GM12878 (cell line): ENCODE results near the gene CYSTM1. TPM values are rescaled to one million over a fixed set of nuclear protein-coding genes. Genes with fewer than 3 reads are reported as not detected.

Experiments
- ATAC-seq: fragments of 200-7000 bp; cut with Tn5 transposase; 3 replicates; pipeline ENCODE4 v1.9.1; 2020; ENCODE audit warnings: mild to moderate bottlenecking, moderate library complexity
- BruUV-seq: library from RNA; stranded (reverse); fragments of 400-500 nt; replicated peaks from 2 replicates; lab custom pipeline; 2021; lab: Mats Ljungman, UMichigan
- CTCF ChIA-PET: fragments of 300-600 bp; sonication (Branson Sonifier 250); formaldehyde crosslinking; extraction: SDS; loops from one replicate; lab custom pipeline; 2021; ENCODE audit warnings: inconsistent platforms; lab: Yijun Ruan, JAX
- POLR2A ChIA-PET: fragments of 350-600 bp; formaldehyde crosslinking; extraction: SDS; loops from one replicate; lab custom pipeline; 2021; ENCODE audit warnings: inconsistent platforms; lab: Charles Lee
- RAD21 ChIA-PET: fragments of 300-600 bp; sonication (Branson Sonifier 250); formaldehyde crosslinking; loops from one replicate; lab custom pipeline; 2023; ENCODE audit warnings: antibody characterized with exemption; ENCODE audit not compliant: unreplicated experiment; lab: Charles Lee
- SMC1A ChIA-PET: fragments of 300-600 bp; sonication (Branson Sonifier 250); formaldehyde crosslinking; loops from one replicate; lab custom pipeline; 2023; ENCODE audit not compliant: unreplicated experiment, uncharacterized antibody; lab: Charles Lee
- DNase-seq: peaks from one replicate; pipeline ENCODE4 v3.0.0-alpha.2; 2011; ENCODE audit warnings: low read depth, low spot score
- FAIRE-seq: peaks from 3 replicates; lab custom pipeline; 2011; peaks lifted over from hg19 to GRCh38; lab: Jason Lieb, UNC
- H2AFZ ChIP-seq: 2 replicates; pipeline ENCODE4 v1.6.0; 2011; ENCODE audit warnings: low read depth, low read length, control low read depth; ENCODE audit not compliant: control insufficient read depth
- H3K27ac ChIP-seq: 2 replicates; pipeline ENCODE4 v1.5.1; 2011; ENCODE audit warnings: control low read depth; ENCODE audit not compliant: control insufficient read depth, insufficient read depth
- H3K27me3 ChIP-seq, 2 experiments: replicated peaks in 1 of 2; 2 replicates each; pipeline versions ENCODE4 v1.6.0 to v1.6.1; 2011; ENCODE audit warnings: low read length in 1 of 2; ENCODE audit not compliant: control insufficient read depth in 2 of 2, insufficient read depth in 2 of 2
- H3K36me3 ChIP-seq, 2 experiments: 2 replicates each; pipeline ENCODE4 v1.5.1; 2011; ENCODE audit warnings: low read length in 1 of 2; ENCODE audit not compliant: control insufficient read depth in 2 of 2, insufficient read depth in 2 of 2
- H3K4me1 ChIP-seq: 2 replicates; pipeline ENCODE4 v1.6.1; 2011; ENCODE audit warnings: mild to moderate bottlenecking, low read length, moderate library complexity, mixed read lengths; ENCODE audit not compliant: control insufficient read depth, insufficient read depth
- H3K4me2 ChIP-seq: 2 replicates; pipeline ENCODE4 v1.6.0; 2011; ENCODE audit warnings: control low read depth; ENCODE audit not compliant: control insufficient read depth, insufficient read depth
- H3K4me3 ChIP-seq: fragments of 200-600 bp; sonication (generic); 2 replicates; pipeline ENCODE4 v1.5.1; 2016
- H3K79me2 ChIP-seq: 2 replicates; pipeline ENCODE4 v1.6.0; 2011; ENCODE audit warnings: low read length; ENCODE audit not compliant: control insufficient read depth, insufficient read depth
- H3K9ac ChIP-seq: 2 replicates; pipeline ENCODE4 v1.8.0; 2011; ENCODE audit warnings: low read length, control low read depth, mixed read lengths; ENCODE audit not compliant: control insufficient read depth, insufficient read depth
- H3K9me3 ChIP-seq: replicated peaks from 3 replicates; pipeline ENCODE4 v1.5.1; 2011; ENCODE audit warnings: mild to moderate bottlenecking, low read length; ENCODE audit not compliant: control insufficient read depth, insufficient read depth
- H4K20me1 ChIP-seq: 2 replicates; pipeline ENCODE4 v1.6.0; 2011; ENCODE audit not compliant: control insufficient read depth, insufficient read depth
- BHLHE40 ChIP-seq, 2 experiments: fragments of 450-650 bp in 1 of 2; IDR thresholded peaks; 2 replicates each; pipeline ENCODE4 v1.6.1; 2011 to 2017; ENCODE audit warnings: low read depth in 2 of 2, borderline replicate concordance in 1 of 2, improper control_type of control experiment in 1 of 2, low read length in 1 of 2, mild to moderate bottlenecking in 1 of 2
- BRCA1 ChIP-seq: IDR thresholded peaks from 2 replicates; pipeline ENCODE4 v1.6.1; 2011; ENCODE audit warnings: low read depth, low read length, improper control_type of control experiment
- CHD4 ChIP-seq: fragments of 200-600 bp; sonication (generic); IDR thresholded peaks from 2 replicates; pipeline ENCODE4 v1.6.1; 2016; ENCODE audit warnings: mild to moderate bottlenecking
- EED ChIP-seq: sonication (generic); IDR thresholded peaks from 2 replicates; pipeline ENCODE4 v1.6.1; 2016; ENCODE audit warnings: antibody characterized with exemption, low read depth
- EP300 ChIP-seq, 2 experiments: fragments of 150-350 bp in 1 of 2; IDR thresholded peaks; 2 replicates each; pipeline ENCODE4 v1.6.1; 2011 to 2012; ENCODE audit warnings: low read depth in 2 of 2, low read length in 2 of 2, borderline replicate concordance in 1 of 2, improper control_type of control experiment in 1 of 2, inconsistent platforms in 1 of 2; ENCODE audit not compliant: control insufficient read depth in 1 of 2
- ETV6 ChIP-seq, 2 experiments: fragments of 450-650 bp in 1 of 2; IDR thresholded peaks in 1 of 2; conservative IDR thresholded peaks in 1 of 2; 2 replicates each; pipeline ENCODE4 v1.6.1; 2014; ENCODE audit warnings: antibody characterized with exemption in 1 of 2, borderline replicate concordance in 1 of 2, low read depth in 1 of 2, mild to moderate bottlenecking in 1 of 2, moderate library complexity in 1 of 2
- HDGF ChIP-seq: fragments of 450-650 bp; IDR thresholded peaks from 2 replicates; pipeline ENCODE4 v1.6.1; 2016; ENCODE audit warnings: antibody characterized with exemption
- POU2F2 ChIP-seq: IDR thresholded peaks from 3 replicates; pipeline ENCODE4 v1.6.1; 2011; ENCODE audit warnings: low read depth, mild to moderate bottlenecking, low read length, borderline replicate concordance
- SMAD5 ChIP-seq: IDR thresholded peaks from 2 replicates; pipeline ENCODE4 v1.6.1; 2016; ENCODE audit warnings: antibody characterized with exemption, low read depth
- SUZ12 ChIP-seq: fragments of 200-600 bp; sonication (generic); IDR thresholded peaks from one replicate; pipeline ENCODE4 v1.6.1; 2018; ENCODE audit warnings: antibody characterized with exemption, mild to moderate bottlenecking; ENCODE audit not compliant: unreplicated experiment
- TCF3 ChIP-seq: IDR thresholded peaks from 2 replicates; pipeline ENCODE4 v1.6.1; 2012; ENCODE audit warnings: low read depth, mild to moderate bottlenecking, low read length, borderline replicate concordance; ENCODE audit not compliant: insufficient read depth
- ZNF207 ChIP-seq: fragments of 450-650 bp; IDR thresholded peaks from 2 replicates; pipeline ENCODE4 v1.6.1; 2014; ENCODE audit warnings: antibody characterized with exemption, mild to moderate bottlenecking, borderline replicate concordance
- ZZZ3 ChIP-seq: IDR thresholded peaks from 2 replicates; pipeline ENCODE4 v1.6.1; 2011; ENCODE audit warnings: low read depth; ENCODE audit not compliant: control insufficient read depth, insufficient read length
- WGBS: methylation state at CpG from one replicate; pipeline ENCODE4 v1.1.6; 2016; ENCODE audit warnings: low lambda C conversion rate; ENCODE audit not compliant: insufficient replicate concordance, insufficient coverage; ENCODE audit errors: missing lambda C conversion rate; 5-methylcytosine and 5-hydroxymethylcytosine counted together
- in situ Hi-C: fragments of 300-500 bp; cut with MboI; formaldehyde crosslinking; loops from 9 replicates; pipeline ENCODE4 v1.14.3; 2018; ENCODE audit warnings: mixed read lengths
- intact Hi-C: fragments of 100-400 bp; cut with micrococcal nuclease; formaldehyde crosslinking; loops from one replicate; pipeline ENCODE4 v1.14.2; 2022; ENCODE audit not compliant: unreplicated experiment
- polyA plus RNA-seq, 11 experiments: library from polyadenylated mRNA; depleted of rRNA in 4 of 11; unstranded in 6 of 11; stranded (reverse) in 5 of 11; fragments of >200 nt; fragmentation: Nextera tagmentation in 4 of 11; fragmentation: Illumina TruSeq in 1 of 11; extraction: Ambion mirVana in 4 of 11; extraction: Trizol in 1 of 11; gene quantifications; 1 replicate in 1 of 11; 2 replicates in 10 of 11; pipeline versions ENCODE4 v1.2.1 to v1.2.3, GENCODE V29; 2011 to 2016; ENCODE audit warnings: inconsistent platforms in 2 of 11, missing spikeins in 2 of 11, low read depth in 1 of 11
- total RNA-seq, 4 experiments: library from RNA; depleted of rRNA in 3 of 4; stranded (reverse); fragments of >200 nt in 3 of 4; fragmentation: Illumina TruSeq in 1 of 4; extraction: Trizol in 1 of 4; gene quantifications; 2 replicates each; pipeline versions ENCODE4 v1.2.1 to v1.2.3, GENCODE V29; 2013 to 2021
- TF ChIP-seq, protein P1 (sequence below): IDR thresholded peaks from 2 replicates; pipeline ENCODE4 v1.6.1; 2012; ENCODE audit warnings: low read length, inconsistent platforms

CYSTM1 gene
- total and polyA plus RNA-seq, 10 of the 15 experiments (the other 5 are each of a cell fraction or from before 2014, with no cell fraction given), result 52.7 to 261 (median 98.7) TPM

DNA sequence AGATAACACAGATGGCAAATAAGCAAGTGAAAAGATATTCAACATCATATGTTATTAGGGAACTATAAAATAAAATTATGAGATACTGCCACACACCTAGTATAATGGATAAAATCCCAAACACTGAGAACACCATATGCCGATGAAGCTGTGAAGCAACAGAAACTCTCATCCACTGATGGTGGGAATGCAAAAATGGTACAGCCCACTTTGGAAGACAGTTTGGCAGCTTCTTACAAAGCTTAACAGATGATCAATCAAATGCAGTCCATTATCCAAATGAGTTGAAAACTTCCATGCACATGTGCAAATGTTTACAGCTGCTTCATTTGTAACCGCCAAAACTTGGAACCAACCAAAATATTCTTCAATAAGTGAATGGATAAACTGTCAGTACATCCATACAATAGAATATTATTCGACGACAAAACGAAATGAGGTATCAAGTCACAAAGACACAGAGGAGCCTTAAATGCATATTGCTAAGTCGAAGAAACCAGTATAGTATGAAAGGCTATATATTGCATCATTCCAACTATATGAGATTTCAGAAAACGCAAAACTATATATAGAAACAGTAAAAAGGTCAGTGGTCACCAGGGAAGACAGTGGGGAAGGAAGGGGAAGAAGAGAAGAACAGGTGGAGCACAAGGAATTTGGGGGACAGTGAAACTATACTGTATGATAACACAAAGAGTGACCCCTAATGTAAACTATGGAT, 113.0 kb downstream of the CYSTM1 start (continued):
- TF ChIP-seq SMAD5 (no peak), ZZZ3 (no peak)
- TF ChIP-seq, protein P1, sequence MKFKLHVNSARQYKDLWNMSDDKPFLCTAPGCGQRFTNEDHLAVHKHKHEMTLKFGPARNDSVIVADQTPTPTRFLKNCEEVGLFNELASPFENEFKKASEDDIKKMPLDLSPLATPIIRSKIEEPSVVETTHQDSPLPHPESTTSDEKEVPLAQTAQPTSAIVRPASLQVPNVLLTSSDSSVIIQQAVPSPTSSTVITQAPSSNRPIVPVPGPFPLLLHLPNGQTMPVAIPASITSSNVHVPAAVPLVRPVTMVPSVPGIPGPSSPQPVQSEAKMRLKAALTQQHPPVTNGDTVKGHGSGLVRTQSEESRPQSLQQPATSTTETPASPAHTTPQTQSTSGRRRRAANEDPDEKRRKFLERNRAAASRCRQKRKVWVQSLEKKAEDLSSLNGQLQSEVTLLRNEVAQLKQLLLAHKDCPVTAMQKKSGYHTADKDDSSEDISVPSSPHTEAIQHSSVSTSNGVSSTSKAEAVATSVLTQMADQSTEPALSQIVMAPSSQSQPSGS, result no peak

DNA sequence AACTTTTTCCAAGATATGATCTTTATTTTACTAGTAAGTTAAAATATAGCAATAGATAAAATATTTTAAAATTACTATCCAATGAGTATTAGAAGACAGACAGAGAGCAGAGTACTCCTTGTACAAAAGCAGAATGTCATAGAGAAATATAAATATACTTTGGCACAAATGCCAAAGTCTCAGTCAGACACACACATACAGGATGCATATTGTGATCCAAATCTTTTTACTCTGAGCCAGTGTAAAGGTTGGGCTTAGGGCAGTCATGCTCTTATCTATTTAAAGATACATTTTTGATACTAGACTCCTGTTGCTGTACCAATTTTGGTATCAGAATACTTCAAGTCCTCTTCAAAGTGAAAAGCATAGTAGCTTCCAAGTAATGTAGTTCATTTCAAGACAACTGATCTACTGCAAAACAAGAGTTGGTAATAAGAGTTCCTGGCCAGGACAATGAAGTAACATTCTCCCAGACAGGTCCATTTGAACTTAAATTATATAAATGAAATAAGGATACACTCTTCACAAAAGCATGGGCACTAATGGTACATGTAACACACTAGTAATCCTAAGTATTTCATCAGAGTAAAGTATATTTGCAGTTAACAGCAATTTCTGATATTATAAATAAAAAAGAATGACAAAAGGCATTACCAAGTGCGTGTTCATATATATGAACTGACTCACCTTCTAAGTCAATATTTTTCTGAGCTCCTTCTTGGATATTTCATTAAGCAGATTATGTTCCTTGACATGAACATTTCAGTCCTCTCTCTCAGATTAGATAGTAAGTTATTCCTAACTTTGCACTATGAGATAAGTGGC, 117.4 kb downstream of the CYSTM1 start:
- Histone ChIP-seq H3K27ac (no peak overlapping the region; the same call in 1 of the 2 replicates), H3K79me2 (peaks cover 39% of the 10 kb centered on the region), H3K36me3 (no peaks in the 10 kb centered on the region), H3K4me2 (no peak overlapping the region), H2AFZ (no peak overlapping the region), H3K27me3 (no peaks in the 10 kb centered on the region), H3K9me3 (no peaks in the 10 kb centered on the region), H3K4me1 (no peaks in the 10 kb centered on the region), H4K20me1 (no peaks in the 10 kb centered on the region), H3K4me3 (no peak overlapping the region), H3K9ac (no peak overlapping the region)
- CTCF ChIA-PET, result interaction anchor here (0.5 to 1.7 kb wide), 4 partner anchors 10 to 60 kb away, joined by 3 to 9 read pairs (median 4); partner anchors contain the start of gene PFDN1
- POLR2A ChIA-PET, result interaction anchor here (1.5 kb wide), 1 partner anchor 8 kb away, joined by 4 read pairs; no protein-coding TSS in a partner anchor
- no peak for DNase-seq
- no TSS peak for BruUV-seq
- FAIRE-seq, result no peak
- 97% methylated on average over 1 of the region's 1 CpG for WGBS
- SMC1A ChIA-PET, result interaction anchor here (0.8 to 2.4 kb wide), 6 partner anchors 11 to 49 kb away, joined by 3 to 10 read pairs (median 3); partner anchors contain the start of gene PFDN1
- no peak for TF ChIP-seq CHD4
- TF ChIP-seq BHLHE40 (IDR thresholded peaks at IDR 0.05; ENCODE audit: borderline replicate concordance in 1 of 2, low read depth in 2 of 2, low read length in 1 of 2), result no peak
- TF ChIP-seq POU2F2, result no peak
- no peak for TF ChIP-seq ZNF207
- no peak for TF ChIP-seq SUZ12
- TF ChIP-seq EP300 (IDR thresholded peaks at IDR 0.05; ENCODE audit: borderline replicate concordance in 1 of 2, control insufficient read depth in 1 of 2, low read depth in 2 of 2, low read length in 2 of 2), result no peak
- TF ChIP-seq TCF3, result no peak
- no peak for TF ChIP-seq EED
- TF ChIP-seq BRCA1, result no peak
- no peak for TF ChIP-seq HDGF
- TF ChIP-seq ETV6 (conservative IDR thresholded peaks at IDR 0.05 in 1 of 2, IDR thresholded peaks at IDR 0.05 in 1 of 2; ENCODE audit: borderline replicate concordance in 1 of 2, low read depth in 1 of 2), result no peak
- no peak for ATAC-seq
- intact Hi-C loops (no loop called here), in situ Hi-C loops (no loop called here)
- RAD21 ChIA-PET, result interaction anchor here (1.1 to 1.4 kb wide), 3 partner anchors 54 to 123 kb away, joined by 3 read pairs; partner anchors contain the start of gene HBEGF
